Activated CD8-positive, alpha-beta T cell treated with anti-CD3 and anti-CD28 coated beads for 36 hours (primary cell): ENCODE data around the gene GTF2H1. TPM values are rescaled to one million over a fixed set of nuclear protein-coding genes. Genes with fewer than 3 reads are reported as not detected.
"Not testable (repeated sequence)": the region's sequence is repeated elsewhere in the genome, so short reads cannot be mapped to it uniquely, and the experiment has no call there.

Source experiments
- ATAC-seq: fragments of 200-7000 bp; cut with Tn5 transposase; one replicate; pipeline ENCODE4 v1.10.0; 2021; ENCODE audit warnings: mild to moderate bottlenecking, moderate library complexity
- CTCF ChIA-PET: fragments of 350-600 bp; sonication (Branson Sonifier 250); formaldehyde crosslinking; loops from one replicate; lab custom pipeline; 2021; ENCODE audit warnings: antibody characterized with exemption; lab: Charles Lee
- POLR2A ChIA-PET: fragments of 350-600 bp; sonication (Branson Sonifier 250); formaldehyde crosslinking; loops from one replicate; lab custom pipeline; 2021; ENCODE audit warnings: antibody characterized with exemption; lab: Charles Lee
- DNase-seq: peaks from one replicate; pipeline ENCODE4 v3.0.0-alpha.2; 2020
- H3K27ac Mint-ChIP-seq: one replicate; pipeline ENCODE4 v1.8.0; 2021; ENCODE audit warnings: mild to moderate bottlenecking, mixed read lengths
- H3K27me3 Mint-ChIP-seq: one replicate; pipeline ENCODE4 v1.8.0; 2021; ENCODE audit warnings: mixed read lengths
- H3K36me3 Mint-ChIP-seq: one replicate; pipeline ENCODE4 v1.8.0; 2021; ENCODE audit warnings: low read depth, mixed read lengths
- H3K4me1 Mint-ChIP-seq: one replicate; pipeline ENCODE4 v1.8.0; 2021; ENCODE audit warnings: low read depth, mixed read lengths
- H3K4me3 Mint-ChIP-seq: one replicate; pipeline ENCODE4 v1.8.0; 2021; ENCODE audit warnings: mild to moderate bottlenecking, moderate library complexity, mixed read lengths
- H3K9me3 Mint-ChIP-seq: one replicate; pipeline ENCODE4 v1.8.0; 2021; ENCODE audit warnings: mixed read lengths
- CTCF ChIP-seq: fragments of 200-600 bp; IDR thresholded peaks from one replicate; pipeline ENCODE4 v1.8.0; 2022; ENCODE audit warnings: antibody characterized with exemption, mild to moderate bottlenecking
- intact Hi-C: fragments of 100-400 bp; cut with micrococcal nuclease; formaldehyde crosslinking; loops from one replicate; pipeline ENCODE4 v1.10.0; 2022
- total RNA-seq, 2 experiments: library from RNA; stranded (reverse); gene quantifications; one replicate each; pipeline ENCODE4 v1.2.3, GENCODE V29; 2021

The GTF2H1 gene
- total RNA-seq, 2 experiments from 2014 or later = 44.5 to 46.6 TPM

GRCh38 chr11:18394928-18395734 is 72.8 kb downstream of the GTF2H1 start:
- Mint-ChIP-seq H3K27ac (peak overlapping the region; percentile 98), H3K27me3 (no peaks in the 10 kb centered on the region), H3K4me3 (peak overlapping the region; percentile 95), H3K4me1 (peaks cover 52% of the 10 kb centered on the region), H3K9me3 (no peaks in the 10 kb centered on the region), H3K36me3 (peaks cover 54% of the 10 kb centered on the region)
- CTCF ChIA-PET = interaction anchor here (1.0 to 5.4 kb wide), 4 partner anchors 11 to 280 kb away, joined by 3 to 32 read pairs (median 6); no protein-coding TSS in a partner anchor
- intact Hi-C loops = loop anchor here (1.0 to 2.0 kb wide), 2 partner anchors 11 to 72 kb away; partner anchors contain the start of genes GTF2H1 and HPS5
- POLR2A ChIA-PET = interaction anchor here (0.6 to 7.3 kb wide), 34 partner anchors 11 to 1329 kb away, joined by 3 to 128 read pairs (median 4); partner anchors contain the start of genes GTF2H1, HPS5, LDHC and SERGEF
- ATAC-seq (no peak), DNase-seq (peak; percentile 24)
- TF ChIP-seq CTCF = no peak

- intact Hi-C loops = loop anchor here (2.0 kb wide), 1 partner anchor 73 kb away; the partner anchor contains the start of genes GTF2H1 and HPS5
- POLR2A ChIA-PET = interaction anchor here (0.6 to 7.3 kb wide), 28 partner anchors 11 to 1328 kb away, joined by 3 to 128 read pairs (median 4); partner anchors contain the start of genes GTF2H1, HPS5, LDHC and SERGEF
- peaks cover 61% of the 10 kb centered on the region for H3K36me3 Mint-ChIP-seq
- H3K4me1 Mint-ChIP-seq = peaks cover 54% of the 10 kb centered on the region
- no peaks in the 10 kb centered on the region for H3K9me3 Mint-ChIP-seq
- DNase-seq (peak; percentile 94), ATAC-seq (peak; percentile 68)
- peak overlapping the region; percentile 95 for H3K4me3 Mint-ChIP-seq
- H3K27ac Mint-ChIP-seq = peak overlapping the region; percentile 98
- TF ChIP-seq CTCF = no peak
- H3K27me3 Mint-ChIP-seq = no peaks in the 10 kb centered on the region
- CTCF ChIA-PET = interaction anchor here (0.7 to 5.4 kb wide), 4 partner anchors 9 to 281 kb away, joined by 3 to 32 read pairs (median 4); no protein-coding TSS in a partner anchor
These were observed 73.6 kb downstream of the GTF2H1 start for GRCh38 chr11:18395735-18396504.

- ATAC-seq (no peak), DNase-seq (no peak)
- Mint-ChIP-seq H3K27ac (peak overlapping the region; percentile 73), H3K36me3 (peaks cover 77% of the 10 kb centered on the region), H3K4me3 (peak overlapping the region; percentile 95), H3K9me3 (no peaks in the 10 kb centered on the region), H3K27me3 (no peaks in the 10 kb centered on the region), H3K4me1 (peaks cover 41% of the 10 kb centered on the region)
- POLR2A ChIA-PET = interaction anchor here (0.6 to 7.3 kb wide), 7 partner anchors 9 to 128 kb away, joined by 3 to 83 read pairs (median 4); partner anchors contain the start of genes GTF2H1 and HPS5
- intact Hi-C loops = no loop called here
- TF ChIP-seq CTCF = no peak
- CTCF ChIA-PET = no interaction called here
These were observed 75.6 kb downstream of the GTF2H1 start for GRCh38 chr11:18397921-18398320.

GRCh38 chr11:18401077-18401476 is 78.7 kb downstream of the GTF2H1 start:
- H3K9me3 Mint-ChIP-seq, intact Hi-C loops, DNase-seq, H3K27ac Mint-ChIP-seq, H3K27me3 Mint-ChIP-seq, ATAC-seq, H3K4me3 Mint-ChIP-seq: not testable (repeated sequence)
- Mint-ChIP-seq H3K36me3 (peaks cover 80% of the 10 kb centered on the region), H3K4me1 (peaks cover 39% of the 10 kb centered on the region)
- POLR2A ChIA-PET = interaction anchor here (1.4 to 2.3 kb wide), 2 partner anchors 28 to 81 kb away, joined by 5 to 7 read pairs; no protein-coding TSS in a partner anchor
- CTCF ChIA-PET = interaction anchor here (1.9 kb wide), 1 partner anchor 80 kb away, joined by 4 read pairs; the partner anchor contains the start of gene HPS5

- no peak for ATAC-seq
- CTCF ChIA-PET = no interaction called here
- no peak for DNase-seq
- POLR2A ChIA-PET = interaction anchor here (7.8 kb wide), 1 partner anchor 7 kb away, joined by 83 read pairs; the partner anchor contains the start of gene LDHA
- TF ChIP-seq CTCF = no peak
- peaks cover 19% of the 10 kb centered on the region for H3K4me1 Mint-ChIP-seq
- intact Hi-C loops = no loop called here
- no peaks in the 10 kb centered on the region for H3K27me3 Mint-ChIP-seq
- H3K4me3 Mint-ChIP-seq = no peak overlapping the region
- H3K27ac Mint-ChIP-seq = no peak overlapping the region
- no peaks in the 10 kb centered on the region for H3K9me3 Mint-ChIP-seq
- peaks cover 71% of the 10 kb centered on the region for H3K36me3 Mint-ChIP-seq
These were observed 81.7 kb downstream of the GTF2H1 start for GRCh38 chr11:18404062-18404461.

- POLR2A ChIA-PET = interaction anchor here (1.1 to 7.8 kb wide), 3 partner anchors 11 to 85 kb away, joined by 3 to 83 read pairs (median 10); partner anchors contain the start of genes GTF2H1, HPS5 and LDHA
- H3K27ac Mint-ChIP-seq, H3K9me3 Mint-ChIP-seq, DNase-seq, CTCF ChIA-PET, H3K27me3 Mint-ChIP-seq, ATAC-seq, H3K4me3 Mint-ChIP-seq, intact Hi-C loops: not testable (repeated sequence)
- peaks cover 18% of the 10 kb centered on the region for H3K4me1 Mint-ChIP-seq
- peaks cover 45% of the 10 kb centered on the region for H3K36me3 Mint-ChIP-seq
These were observed 85.0 kb downstream of the GTF2H1 start for GRCh38 chr11:18407400-18407799.
